Loucy (cell line): ENCODE measurements around the gene PCDHB3.

Source experiments
- H2AFZ ChIP-seq: fragments of 200-600 bp; sonication (generic); 2 replicates; pipeline ENCODE4 v1.6.0; 2016; ENCODE audit warnings: antibody characterized with exemption, mild to moderate bottlenecking, low read length, moderate library complexity
- H3F3A ChIP-seq: fragments of 200-600 bp; 2 replicates; pipeline ENCODE4 v1.6.0; 2016; ENCODE audit warnings: antibody characterized with exemption, low read depth, mild to moderate bottlenecking
- H3K27me3 ChIP-seq: fragments of 200-600 bp; sonication (generic); 2 replicates; pipeline ENCODE4 v1.6.1; 2014; ENCODE audit warnings: low read length, mild to moderate bottlenecking; ENCODE audit not compliant: insufficient read depth, poor library complexity, severe bottlenecking
- H3K36me3 ChIP-seq: fragments of 200-600 bp; sonication (generic); 2 replicates; pipeline ENCODE4 v1.6.1; 2016; ENCODE audit warnings: low read length; ENCODE audit not compliant: insufficient read depth
- H3K4me1 ChIP-seq: fragments of 200-600 bp; sonication (generic); 2 replicates; pipeline ENCODE4 v1.5.1; 2014; ENCODE audit warnings: low read length, mild to moderate bottlenecking; ENCODE audit not compliant: insufficient read depth, poor library complexity, severe bottlenecking
- H3K4me2 ChIP-seq: fragments of 200-600 bp; sonication (generic); 2 replicates; pipeline ENCODE4 v1.6.0; 2014; ENCODE audit warnings: antibody characterized with exemption, low read length, low read depth, mild to moderate bottlenecking; ENCODE audit not compliant: poor library complexity, severe bottlenecking
- H3K4me3 ChIP-seq: fragments of 200-600 bp; sonication (generic); 2 replicates; pipeline ENCODE4 v1.5.1; 2014; ENCODE audit warnings: low read length, mild to moderate bottlenecking, mixed read lengths; ENCODE audit not compliant: poor library complexity, severe bottlenecking
- H3K79me2 ChIP-seq: fragments of 200-600 bp; sonication (generic); 2 replicates; pipeline ENCODE4 v1.6.1; 2014; ENCODE audit warnings: low read length; ENCODE audit not compliant: insufficient read depth
- H3K9ac ChIP-seq: fragments of 200-600 bp; sonication (generic); 2 replicates; pipeline ENCODE4 v1.6.0; 2014; ENCODE audit warnings: mild to moderate bottlenecking, low read depth, low read length, moderate library complexity; ENCODE audit not compliant: poor library complexity, severe bottlenecking
- H3K9me2 ChIP-seq: fragments of 200-600 bp; sonication (generic); replicated peaks from 2 replicates; pipeline ENCODE4 v1.6.1; 2016; ENCODE audit warnings: low read depth, low read length, mixed read lengths
- H3K9me3 ChIP-seq: fragments of 200-600 bp; sonication (generic); 2 replicates; pipeline ENCODE4 v1.6.1; 2014; ENCODE audit warnings: mild to moderate bottlenecking, antibody characterized with exemption, low read length, low read depth; ENCODE audit not compliant: insufficient read depth
- H4K20me1 ChIP-seq: fragments of 200-600 bp; sonication (generic); 2 replicates; pipeline ENCODE4 v1.6.0; 2014; ENCODE audit warnings: antibody characterized with exemption, low read length, mild to moderate bottlenecking; ENCODE audit not compliant: insufficient read depth, poor library complexity, severe bottlenecking
- EZH2phosphoT487 ChIP-seq: fragments of 200-600 bp; IDR thresholded peaks from 2 replicates; pipeline ENCODE4 v1.6.1; 2018; ENCODE audit warnings: antibody characterized with exemption, mild to moderate bottlenecking, moderate library complexity, borderline replicate concordance
- TF ChIP-seq, protein P1 (sequence below): fragments of 200-600 bp; sonication (generic); conservative IDR thresholded peaks from 2 replicates; pipeline ENCODE4 v1.5.1; 2014; ENCODE audit warnings: mild to moderate bottlenecking, antibody characterized with exemption, low read length

Gene PCDHB3

DNA sequence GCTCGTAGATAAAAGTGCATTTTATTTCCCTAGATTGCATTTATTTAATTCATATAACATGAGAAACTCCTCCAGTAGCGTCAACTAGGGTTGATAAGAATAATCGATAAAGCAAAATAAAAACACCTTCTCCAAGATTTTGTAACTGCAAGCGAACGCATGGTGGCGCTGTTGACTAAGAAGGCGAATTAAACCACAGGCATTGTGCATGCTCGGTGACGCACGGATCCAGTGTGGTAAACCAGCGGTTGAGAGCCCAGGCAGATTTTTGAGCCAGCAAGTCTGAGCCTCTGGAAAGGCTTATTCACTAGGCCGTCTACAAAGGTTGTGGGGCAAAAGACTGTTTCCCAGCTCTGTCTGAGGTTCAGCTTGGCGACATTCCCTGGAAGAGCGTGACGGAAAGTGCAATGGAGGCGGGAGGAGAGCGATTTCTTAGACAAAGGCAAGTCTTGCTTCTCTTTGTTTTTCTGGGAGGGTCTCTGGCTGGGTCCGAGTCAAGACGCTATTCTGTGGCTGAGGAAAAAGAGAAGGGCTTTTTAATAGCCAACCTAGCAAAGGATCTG is at the start of gene PCDHB3:
Gene PCDHB3 (plus strand): TSS at position 231 of the 563 bp plus-strand sequence. CDS start 177 bp downstream, at position 408.
- H3K36me3 ChIP-seq = no peaks in the 10 kb centered on the region
- no peaks in the 10 kb centered on the region for H3F3A ChIP-seq
- H3K9me3 ChIP-seq = no peaks in the 10 kb centered on the region; the same call in 1 of the 2 replicates
- no peaks in the 10 kb centered on the region for H3K9me2 ChIP-seq
- no peak for TF ChIP-seq EZH2phosphoT487
- TF ChIP-seq, protein P1, sequence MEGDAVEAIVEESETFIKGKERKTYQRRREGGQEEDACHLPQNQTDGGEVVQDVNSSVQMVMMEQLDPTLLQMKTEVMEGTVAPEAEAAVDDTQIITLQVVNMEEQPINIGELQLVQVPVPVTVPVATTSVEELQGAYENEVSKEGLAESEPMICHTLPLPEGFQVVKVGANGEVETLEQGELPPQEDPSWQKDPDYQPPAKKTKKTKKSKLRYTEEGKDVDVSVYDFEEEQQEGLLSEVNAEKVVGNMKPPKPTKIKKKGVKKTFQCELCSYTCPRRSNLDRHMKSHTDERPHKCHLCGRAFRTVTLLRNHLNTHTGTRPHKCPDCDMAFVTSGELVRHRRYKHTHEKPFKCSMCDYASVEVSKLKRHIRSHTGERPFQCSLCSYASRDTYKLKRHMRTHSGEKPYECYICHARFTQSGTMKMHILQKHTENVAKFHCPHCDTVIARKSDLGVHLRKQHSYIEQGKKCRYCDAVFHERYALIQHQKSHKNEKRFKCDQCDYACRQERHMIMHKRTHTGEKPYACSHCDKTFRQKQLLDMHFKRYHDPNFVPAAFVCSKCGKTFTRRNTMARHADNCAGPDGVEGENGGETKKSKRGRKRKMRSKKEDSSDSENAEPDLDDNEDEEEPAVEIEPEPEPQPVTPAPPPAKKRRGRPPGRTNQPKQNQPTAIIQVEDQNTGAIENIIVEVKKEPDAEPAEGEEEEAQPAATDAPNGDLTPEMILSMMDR = peak; percentile 27; the same call in 1 of the 2 replicates
- no peaks in the 10 kb centered on the region for H3K27me3 ChIP-seq
- H2AFZ ChIP-seq = no peak within 1 kb of the TSS
- H3K4me3 ChIP-seq = no peak within 1 kb of the TSS
- H3K4me2 ChIP-seq = no peak within 1 kb of the TSS
- no peak within 1 kb of the TSS for H3K9ac ChIP-seq
- H4K20me1 ChIP-seq = no peaks in the 10 kb centered on the region
- no peaks in the 10 kb centered on the region for H3K79me2 ChIP-seq
- H3K4me1 ChIP-seq = no peaks in the 10 kb centered on the region

DNA sequence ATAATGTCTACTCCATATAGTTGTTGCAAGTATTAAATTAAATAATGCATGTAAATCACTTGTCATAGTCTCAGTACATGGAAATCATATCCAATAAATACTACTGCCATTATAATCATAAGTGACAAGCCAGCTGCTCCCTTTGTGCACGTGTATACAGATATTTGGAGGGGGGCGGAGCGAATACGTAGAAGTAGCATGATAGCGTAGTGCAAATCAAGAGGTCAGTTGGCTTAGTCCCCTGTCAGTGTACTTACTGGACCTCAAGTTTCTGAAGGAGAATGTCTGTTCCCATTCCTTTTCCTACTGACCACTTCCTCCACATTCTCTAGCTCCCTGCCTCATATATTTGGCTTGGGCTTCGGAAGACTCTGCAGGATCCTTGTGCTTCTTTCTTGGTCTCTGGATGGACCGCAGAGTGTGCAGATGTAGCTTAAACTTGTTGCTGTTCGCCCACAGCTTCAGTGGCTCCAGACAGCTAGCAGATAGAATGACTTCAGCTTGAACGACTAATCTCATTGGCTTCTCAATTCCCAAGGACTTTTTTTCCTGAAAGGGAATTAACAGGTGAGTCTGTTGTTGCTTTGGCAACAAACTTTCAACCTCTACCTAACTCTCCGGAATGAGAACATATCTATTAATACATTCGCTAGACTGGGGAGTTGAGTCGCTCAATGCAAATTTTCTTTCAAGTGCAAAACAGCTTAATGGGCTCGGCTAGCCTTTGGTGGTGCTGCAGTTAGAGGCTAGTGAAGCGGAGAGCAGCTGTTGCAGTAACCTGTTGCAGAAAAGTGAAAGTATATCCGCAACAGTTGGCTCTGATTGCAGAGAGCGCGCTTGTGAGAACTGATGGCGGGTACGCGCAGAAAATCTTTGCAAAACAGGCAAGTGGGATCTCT is 49.4 kb upstream of the PCDHB3 start, which contains the start of gene PCDHB1:
Gene PCDHB1 (plus strand): TSS at position 753 of the 899 bp plus-strand sequence. CDS start 97 bp downstream, at position 850.
- H3K4me2 ChIP-seq = no peak within 1 kb of the TSS
- H3K9me3 ChIP-seq = no peaks in the 10 kb centered on the region; the same call in 1 of the 2 replicates
- no peaks in the 10 kb centered on the region for H3K36me3 ChIP-seq
- H3K9ac ChIP-seq = no peak within 1 kb of the TSS
- H3K79me2 ChIP-seq = no peaks in the 10 kb centered on the region
- TF ChIP-seq, protein P1 = no peak
- TF ChIP-seq EZH2phosphoT487 = no peak
- H3F3A ChIP-seq = no peaks in the 10 kb centered on the region
- H2AFZ ChIP-seq = no peak within 1 kb of the TSS
- H3K4me3 ChIP-seq = no peak within 1 kb of the TSS
- no peaks in the 10 kb centered on the region for H3K4me1 ChIP-seq
- no peaks in the 10 kb centered on the region for H3K27me3 ChIP-seq
- H3K9me2 ChIP-seq = no peaks in the 10 kb centered on the region
- H4K20me1 ChIP-seq = no peaks in the 10 kb centered on the region

DNA sequence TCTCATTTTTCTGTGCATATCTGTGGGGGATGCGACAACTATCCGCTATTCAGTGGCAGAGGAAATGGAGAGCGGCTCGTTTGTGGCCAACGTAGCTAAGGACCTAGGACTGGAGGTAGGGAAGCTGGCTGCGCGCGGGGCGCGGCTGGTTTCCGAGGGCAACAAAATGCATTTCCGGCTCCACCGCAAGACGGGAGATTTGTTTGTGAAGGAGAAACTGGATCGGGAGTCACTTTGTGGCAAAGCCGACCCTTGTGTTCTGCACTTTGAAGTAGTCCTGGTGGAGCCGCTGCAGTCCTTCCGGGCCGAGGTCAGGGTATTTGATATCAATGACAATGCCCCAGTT is 48.8 kb upstream of the PCDHB3 start:
- Histone ChIP-seq H3F3A (no peaks in the 10 kb centered on the region), H3K9me3 (no peaks in the 10 kb centered on the region; the same call in 1 of the 2 replicates), H3K79me2 (no peaks in the 10 kb centered on the region), H3K9me2 (no peaks in the 10 kb centered on the region), H3K4me2 (no peak overlapping the region), H3K9ac (no peak overlapping the region), H4K20me1 (no peaks in the 10 kb centered on the region), H3K36me3 (no peaks in the 10 kb centered on the region), H3K27me3 (no peaks in the 10 kb centered on the region), H3K4me3 (no peak overlapping the region), H2AFZ (no peak overlapping the region), H3K4me1 (no peaks in the 10 kb centered on the region)
- TF ChIP-seq EZH2phosphoT487 = no peak
- TF ChIP-seq, protein P1 = no peak
